ENCODE results near the gene ASS1.

- TF ChIP-seq CTCF (conservative IDR thresholded peaks at IDR 0.05 in 1 of 2, IDR thresholded peaks at IDR 0.05 in 1 of 2; ENCODE audit: low read depth in 1 of 2, low read length in 2 of 2) (no peak), EZH2 (IDR thresholded peaks at IDR 0.05; ENCODE audit: low read length, missing control alignments) (no peak)
Measured at GRCh38 chr9:130451004-130451390, 6.2 kb downstream of the ASS1 start.

Data from fibroblast of lung (primary cell).